Left lung (tissue), 10 donors: Measurements from ENCODE around the gene SMIM29. TPM values are rescaled to one million over a fixed set of nuclear protein-coding genes. Genes with fewer than 3 reads are reported as not detected.

Experiments
- ATAC-seq: fragments of 200-7000 bp; cut with Tn5 transposase; one replicate; pipeline ENCODE4 v1.9.1; 2020; ENCODE audit warnings: moderate library complexity
- DNase-seq, 4 donors: peaks; one replicate each; pipeline ENCODE4 v3.0.0-alpha.2; 2013 to 2020
- H3K27ac ChIP-seq, 2 donors: fragments of 200-600 bp; sonication (generic) in 1 of 2; one replicate each; pipeline versions ENCODE4 v1.5.0 to v1.8.0; 2020 to 2021
- H3K27me3 ChIP-seq, 2 donors: fragments of 200-600 bp; sonication (generic) in 1 of 2; one replicate each; pipeline versions ENCODE4 v1.5.0 to v1.8.0; 2020 to 2021
- H3K36me3 ChIP-seq, 2 donors: fragments of 200-600 bp; sonication (generic) in 1 of 2; one replicate each; pipeline versions ENCODE4 v1.5.0 to v1.8.0; 2020 to 2021
- H3K4me1 ChIP-seq, 2 donors: fragments of 200-600 bp; one replicate each; pipeline ENCODE4 v1.8.0; 2021
- H3K4me3 ChIP-seq, 2 donors: fragments of 200-600 bp; sonication (generic) in 1 of 2; one replicate each; pipeline versions ENCODE4 v1.5.0 to v1.8.0; 2020 to 2021; ENCODE audit warnings: mild to moderate bottlenecking in 1 of 2
- H3K9me3 ChIP-seq, 2 donors: fragments of 200-600 bp; sonication (generic) in 1 of 2; one replicate each; pipeline versions ENCODE4 v1.5.0 to v1.8.0; 2020 to 2021
- intact Hi-C, 2 donors: fragments of 100-400 bp; cut with DNase I; formaldehyde crosslinking; loops; one replicate each; pipeline versions ENCODE4 v1.11.2 to v1.14.2; 2022
- polyA plus RNA-seq, 6 donors: library from polyadenylated mRNA; unstranded; fragments of 120-200 nt; gene quantifications; one replicate each; pipeline ENCODE4 v1.2.1, GENCODE V29; 2013; ENCODE audit not compliant: insufficient read length in 6 of 6
- total RNA-seq, 2 donors: library from RNA; stranded (reverse); fragmentation: NEBNext Ultra II Directional; extraction: Animal tissue kit (Norgen Biotek cat#: 25700); gene quantifications; one replicate each; pipeline ENCODE4 v1.2.1, GENCODE V29; 2021
- TF ChIP-seq, protein P1 (sequence below), 2 donors: fragments of 200-600 bp; sonication (generic) in 1 of 2; IDR thresholded peaks; one replicate each; pipeline versions ENCODE4 v1.5.0 to v1.8.0; 2021; ENCODE audit warnings: antibody characterized with exemption in 2 of 2
- donor health status: DM: no; HTN: yes; CAD: no.
- donor health status: DM: no; HTN: no; CAD: no.

Gene SMIM29
- total and polyA plus RNA-seq, 8 donors: 11.0 to 38.9 (median 13.4) TPM

DNA sequence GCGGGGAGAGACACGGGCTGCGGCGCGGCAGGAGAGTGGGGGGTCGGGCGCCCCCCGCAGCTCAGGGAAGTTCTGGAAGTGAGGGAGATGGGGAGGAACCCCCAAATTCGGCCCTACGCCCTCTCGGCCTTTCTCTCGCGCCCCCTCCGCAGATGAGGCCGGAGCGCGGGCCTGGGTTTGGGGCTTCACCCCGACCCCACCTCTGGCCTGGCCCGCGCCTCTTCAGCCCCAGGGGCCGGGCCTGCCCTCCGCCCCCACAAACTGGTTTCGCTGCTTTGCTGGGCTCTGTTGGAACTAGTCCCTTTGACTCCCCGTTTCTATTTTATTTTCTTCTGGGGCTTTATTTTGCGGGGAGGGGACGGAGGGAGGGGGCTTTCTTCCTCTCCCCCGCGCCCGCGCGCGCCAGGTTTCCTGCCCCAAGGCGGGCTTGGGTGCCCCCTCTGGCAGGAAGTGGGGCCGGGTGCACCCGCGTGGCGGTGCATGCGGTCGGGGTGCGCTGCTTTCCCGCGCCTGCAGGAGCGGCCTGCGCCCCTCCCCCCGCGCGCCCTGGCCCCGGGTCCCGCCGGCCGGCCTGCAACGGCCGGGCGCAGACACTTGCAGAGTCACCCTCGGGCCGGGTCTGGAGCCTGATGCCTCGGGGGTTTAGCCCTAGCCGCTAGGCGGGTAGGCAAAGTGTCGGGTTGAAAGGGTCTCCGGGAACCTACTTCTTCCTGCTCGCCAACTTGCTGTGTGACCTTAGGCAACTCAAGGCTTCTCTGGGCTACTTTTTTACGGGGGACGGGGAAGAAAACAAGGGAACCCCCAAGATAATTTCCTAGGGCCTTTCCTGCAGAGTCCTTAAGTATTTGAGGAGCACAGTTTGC lies 10.9 kb downstream of the SMIM29 start:
- Histone ChIP-seq H3K4me1 (peaks cover 6 to 41% of the 10 kb centered on the region in 2 donors), H3K4me3 (peak overlapping the region; percentile 65 to 68), H3K9me3 (no peaks in the 10 kb centered on the region), H3K36me3 (peaks cover 0 to 30% of the 10 kb centered on the region in 2 donors), H3K27ac (peak overlapping the region; percentile 53 to 70), H3K27me3 (no peaks in the 10 kb centered on the region)
- ATAC-seq (peak; percentile 5), DNase-seq (peak in 3 of 4 donors; percentile 17 to 89 (median 53))
- TF ChIP-seq, protein P1, sequence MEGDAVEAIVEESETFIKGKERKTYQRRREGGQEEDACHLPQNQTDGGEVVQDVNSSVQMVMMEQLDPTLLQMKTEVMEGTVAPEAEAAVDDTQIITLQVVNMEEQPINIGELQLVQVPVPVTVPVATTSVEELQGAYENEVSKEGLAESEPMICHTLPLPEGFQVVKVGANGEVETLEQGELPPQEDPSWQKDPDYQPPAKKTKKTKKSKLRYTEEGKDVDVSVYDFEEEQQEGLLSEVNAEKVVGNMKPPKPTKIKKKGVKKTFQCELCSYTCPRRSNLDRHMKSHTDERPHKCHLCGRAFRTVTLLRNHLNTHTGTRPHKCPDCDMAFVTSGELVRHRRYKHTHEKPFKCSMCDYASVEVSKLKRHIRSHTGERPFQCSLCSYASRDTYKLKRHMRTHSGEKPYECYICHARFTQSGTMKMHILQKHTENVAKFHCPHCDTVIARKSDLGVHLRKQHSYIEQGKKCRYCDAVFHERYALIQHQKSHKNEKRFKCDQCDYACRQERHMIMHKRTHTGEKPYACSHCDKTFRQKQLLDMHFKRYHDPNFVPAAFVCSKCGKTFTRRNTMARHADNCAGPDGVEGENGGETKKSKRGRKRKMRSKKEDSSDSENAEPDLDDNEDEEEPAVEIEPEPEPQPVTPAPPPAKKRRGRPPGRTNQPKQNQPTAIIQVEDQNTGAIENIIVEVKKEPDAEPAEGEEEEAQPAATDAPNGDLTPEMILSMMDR (IDR thresholded peaks at IDR 0.05): peak in 1 of 2 donors; percentile 35
- intact Hi-C loops: no loop called here

DNA sequence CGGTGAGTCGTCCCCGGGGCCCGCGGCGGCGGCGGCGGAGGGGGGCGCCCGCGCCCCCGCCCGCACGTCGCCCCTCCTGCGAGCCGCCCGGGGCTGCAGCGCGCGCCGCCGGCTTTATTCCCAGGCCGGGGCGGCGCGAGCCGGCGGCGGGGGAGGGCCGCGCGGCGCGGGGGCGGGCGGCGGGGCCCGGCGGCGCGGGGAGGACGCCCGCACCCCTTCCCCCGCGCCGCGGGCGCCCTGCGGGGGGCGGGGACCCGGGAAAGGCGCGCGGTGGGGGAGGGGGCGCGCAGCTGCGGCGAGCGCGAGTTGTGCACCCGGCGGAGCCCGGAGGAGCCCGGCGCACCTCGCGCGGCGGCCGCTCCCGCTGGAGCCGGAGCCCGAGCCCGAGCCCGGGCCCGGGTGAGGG lies 11.5 kb downstream of the SMIM29 start:
- H3K27me3 ChIP-seq: no peaks in the 10 kb centered on the region
- peaks cover 0 to 24% of the 10 kb centered on the region in 2 donors for H3K36me3 ChIP-seq
- ATAC-seq (peak; percentile 1), DNase-seq (peak in 2 of 4 donors; percentile 24 to 83)
- TF ChIP-seq, protein P1 (IDR thresholded peaks at IDR 0.05): no peak
- no peaks in the 10 kb centered on the region for H3K9me3 ChIP-seq
- H3K4me1 ChIP-seq: peaks cover 6 to 34% of the 10 kb centered on the region in 2 donors
- peak overlapping the region; percentile 68 to 72 for H3K4me3 ChIP-seq
- H3K27ac ChIP-seq: peak overlapping the region; percentile 88 to 95
- intact Hi-C loops: no loop called here

DNA sequence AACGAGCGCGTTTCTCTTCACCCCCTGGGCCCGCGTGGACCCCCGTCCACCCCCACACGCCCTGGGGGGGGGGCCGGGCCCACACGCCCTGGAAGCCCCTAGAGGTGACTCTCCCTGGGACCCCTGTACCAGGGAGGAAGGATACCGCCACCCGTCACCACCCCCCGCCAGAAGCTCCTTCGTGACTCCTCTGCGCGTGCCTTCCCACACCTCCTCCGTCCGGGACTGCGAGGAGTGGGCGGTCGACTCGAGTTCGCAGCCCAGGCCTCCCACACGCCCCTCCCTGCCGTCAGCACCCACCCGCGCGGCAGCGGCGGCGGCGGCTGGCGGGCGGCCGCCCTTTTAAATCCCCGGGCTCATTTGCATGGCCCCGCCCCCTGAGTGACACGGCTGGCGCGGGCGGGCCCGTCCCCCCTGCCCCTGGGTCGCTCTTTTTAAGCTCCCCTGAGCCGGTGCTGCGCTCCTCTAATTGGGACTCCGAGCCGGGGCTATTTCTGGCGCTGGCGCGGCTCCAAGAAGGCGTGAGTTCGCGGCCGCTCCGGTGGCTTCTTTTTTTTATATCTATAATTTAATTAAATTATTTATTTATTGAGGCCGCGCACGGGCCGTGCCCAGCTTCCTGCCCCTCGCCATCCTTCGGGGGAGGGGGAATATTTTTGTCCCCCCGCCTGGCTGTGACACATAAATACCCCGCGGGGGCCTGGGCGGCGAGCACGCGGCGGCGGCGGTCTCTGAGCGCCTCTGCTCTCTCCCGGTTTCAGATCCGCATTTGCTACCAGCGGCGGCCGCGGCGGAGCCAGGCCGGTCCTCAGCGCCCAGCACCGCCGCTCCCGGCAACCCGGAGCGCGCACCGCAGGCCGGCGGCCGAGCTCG lies 12.1 kb downstream of the SMIM29 start, which contains the start of gene HMGA1:
Gene HMGA1 (plus strand): TSS at position 431 of the 873 bp plus-strand sequence. CDS start 3,908 bp downstream, outside the sequence.
- Histone ChIP-seq H3K36me3 (peaks cover 0 to 18% of the 10 kb centered on the region in 2 donors), H3K27ac (peak within 1 kb of the TSS; percentile 88 to 95)
- intact Hi-C loops: no loop called here

DNA sequence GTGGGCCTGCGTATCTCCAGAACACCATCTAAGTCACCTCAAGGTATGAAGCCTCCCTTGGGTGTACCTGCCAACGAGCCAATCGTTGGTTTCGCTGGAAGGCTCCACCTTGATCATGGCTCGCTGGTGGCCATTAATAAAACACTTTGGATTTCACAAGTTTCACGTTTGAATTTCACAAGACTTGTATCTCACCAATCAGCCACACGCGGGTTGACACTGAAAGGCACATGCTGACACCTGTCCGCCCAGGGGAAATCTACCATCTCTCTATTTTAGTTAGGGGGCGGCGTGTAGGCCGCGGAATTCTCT lies 12.7 kb downstream of the SMIM29 start:
- Histone ChIP-seq H3K4me1 (peaks cover 6 to 28% of the 10 kb centered on the region in 2 donors), H3K36me3 (peaks cover 0 to 12% of the 10 kb centered on the region in 2 donors), H3K9me3 (no peaks in the 10 kb centered on the region), H3K4me3 (peak overlapping the region; percentile 68 to 72), H3K27ac (peak overlapping the region; percentile 88 to 95), H3K27me3 (no peaks in the 10 kb centered on the region)
- TF ChIP-seq, protein P1 (IDR thresholded peaks at IDR 0.05): no peak
- ATAC-seq (peak; percentile 56), DNase-seq (peak in 1 of 4 donors; percentile 43)
- intact Hi-C loops: no loop called here

More for the DNA sequence above, 12.1 kb downstream of the SMIM29 start, which contains the start of gene HMGA1:
- DNase-seq: peak; percentile 72 to 97 (median 91)
- no peaks in the 10 kb centered on the region for H3K9me3 ChIP-seq
- H3K27me3 ChIP-seq: no peaks in the 10 kb centered on the region
- peak within 1 kb of the TSS; percentile 68 to 72 for H3K4me3 ChIP-seq
- peaks cover 6 to 28% of the 10 kb centered on the region in 2 donors for H3K4me1 ChIP-seq
- TF ChIP-seq, protein P1 (IDR thresholded peaks at IDR 0.05): no peak
- ATAC-seq: peak; percentile 89
